HG03139 (cell line): ENCODE measurements around the gene HNRNPDL.
"Not testable (repeated sequence)": the region's sequence is repeated elsewhere in the genome, so short reads cannot be mapped to it uniquely, and the experiment has no call there.

Experiments
- ATAC-seq: cut with Tn5 transposase; IDR thresholded peaks from one replicate; pipeline ENCODE4 v1.9.1; 2021; ENCODE audit not compliant: unreplicated experiment

Gene HNRNPDL

GRCh38 chr4:82433791-82434190 lies 3.5 kb upstream of the HNRNPDL start:
- ATAC-seq, result no peak

GRCh38 chr4:82432596-82432995 lies 2.3 kb upstream of the HNRNPDL start:
- ATAC-seq, result no peak

- ATAC-seq, result no peak
Measured at GRCh38 chr4:82431831-82432230, 1.6 kb upstream of the HNRNPDL start.

GRCh38 chr4:82430964-82431745 lies 893 bp upstream of the HNRNPDL start:
- no peak for ATAC-seq

- peak; percentile 16 for ATAC-seq
Measured at GRCh38 chr4:82429728-82430192, 502 bp downstream of the HNRNPDL start.

- ATAC-seq, result peak; percentile 42
Measured at GRCh38 chr4:82428969-82429727, 1.1 kb downstream of the HNRNPDL start.

GRCh38 chr4:82428526-82428968 lies 1.7 kb downstream of the HNRNPDL start:
- no peak for ATAC-seq

- ATAC-seq, result no peak
Measured at GRCh38 chr4:82425478-82425877, 4.8 kb downstream of the HNRNPDL start.

- no peak for ATAC-seq
Measured at GRCh38 chr4:82423245-82424054, 6.8 kb downstream of the HNRNPDL start.

GRCh38 chr4:82422616-82423015 lies 7.6 kb downstream of the HNRNPDL start:
- no peak for ATAC-seq

GRCh38 chr4:82421796-82422560 lies 8.3 kb downstream of the HNRNPDL start:
- no peak for ATAC-seq

- no peak for ATAC-seq
Measured at GRCh38 chr4:82419451-82419850, 10.8 kb downstream of the HNRNPDL start.

GRCh38 chr4:82415922-82416365 lies 14.3 kb downstream of the HNRNPDL start:
- ATAC-seq, result no peak

GRCh38 chr4:82415061-82415460 lies 15.2 kb downstream of the HNRNPDL start:
- ATAC-seq, result not testable (repeated sequence)

- no peak for ATAC-seq
Measured at GRCh38 chr4:82403725-82404124, 26.5 kb downstream of the HNRNPDL start.

GRCh38 chr4:82402196-82402775 lies 28.0 kb downstream of the HNRNPDL start:
- no peak for ATAC-seq

- ATAC-seq, result no peak
Measured at GRCh38 chr4:82401600-82401999, 28.7 kb downstream of the HNRNPDL start.

GRCh38 chr4:82398263-82398662 lies 32.0 kb downstream of the HNRNPDL start:
- ATAC-seq, result no peak

GRCh38 chr4:82397527-82397926 lies 32.7 kb downstream of the HNRNPDL start:
- ATAC-seq, result no peak

GRCh38 chr4:82394896-82395295 lies 35.4 kb downstream of the HNRNPDL start:
- ATAC-seq, result no peak
